PC-3 (cell line): ENCODE measurements around the gene CNDP1. TPM values are rescaled to one million over a fixed set of nuclear protein-coding genes. Genes with fewer than 3 reads are reported as not detected.

ENCODE experiments used
- ATAC-seq: fragments of 200-7000 bp; cut with Tn5 transposase; 2 replicates; pipeline ENCODE4 v1.9.1; 2020; ENCODE audit warnings: mild to moderate bottlenecking, moderate library complexity
- BruUV-seq: library from RNA; stranded (reverse); fragments of 400-500 nt; replicated peaks from 2 replicates; lab custom pipeline; 2021; lab: Mats Ljungman, UMichigan
- CTCF ChIA-PET: fragments of 300-600 bp; sonication (Branson Sonifier 250); formaldehyde crosslinking; loops from one replicate; lab custom pipeline; 2022; ENCODE audit warnings: antibody characterized with exemption; lab: Charles Lee
- POLR2A ChIA-PET: fragments of 300-600 bp; sonication (Branson Sonifier 250); formaldehyde crosslinking; loops from one replicate; lab custom pipeline; 2022; ENCODE audit warnings: antibody characterized with exemption; ENCODE audit not compliant: unreplicated experiment; lab: Charles Lee
- DNase-seq: peaks from one replicate; pipeline ENCODE4 v3.0.0-alpha.2; 2015
- H2AFZ ChIP-seq: fragments of 300-600 bp; sonication (generic); 2 replicates; pipeline ENCODE4 v1.6.0; 2016; ENCODE audit warnings: antibody characterized with exemption, low read length
- H3F3A ChIP-seq: fragments of 300-600 bp; sonication (generic); one replicate; pipeline ENCODE4 v1.6.0; 2017; ENCODE audit warnings: antibody characterized with exemption, low read length, control low read depth, mild to moderate bottlenecking; ENCODE audit not compliant: unreplicated experiment
- H3K27ac ChIP-seq: fragments of 300-600 bp; sonication (generic); 2 replicates; pipeline ENCODE4 v1.5.1; 2016; ENCODE audit warnings: mild to moderate bottlenecking, low read length
- H3K27me3 ChIP-seq: fragments of 300-600 bp; sonication (generic); 2 replicates; pipeline ENCODE4 v1.6.1; 2016; ENCODE audit warnings: low read length, mixed read lengths
- H3K36me3 ChIP-seq: fragments of 300-600 bp; sonication (generic); 2 replicates; pipeline ENCODE4 v1.6.1; 2016; ENCODE audit warnings: low read depth, mixed run types, low read length, mixed read lengths
- H3K4me1 ChIP-seq: fragments of 300-600 bp; sonication (generic); 2 replicates; pipeline ENCODE4 v1.5.1; 2016; ENCODE audit warnings: low read length; ENCODE audit not compliant: insufficient read depth
- H3K4me2 ChIP-seq: fragments of 300-600 bp; sonication (generic); 2 replicates; pipeline ENCODE4 v1.6.0; 2016; ENCODE audit warnings: low read length
- H3K4me3 ChIP-seq: fragments of 300-600 bp; sonication (generic); 2 replicates; pipeline ENCODE4 v1.5.1; 2016; ENCODE audit warnings: mild to moderate bottlenecking, low read length, mixed read lengths
- H3K79me2 ChIP-seq: fragments of 300-600 bp; sonication (generic); 2 replicates; pipeline ENCODE4 v1.6.1; 2017; ENCODE audit warnings: low read length, mixed read lengths
- H3K9ac ChIP-seq: fragments of 300-600 bp; sonication (generic); 2 replicates; pipeline ENCODE4 v1.6.0; 2016; ENCODE audit warnings: mild to moderate bottlenecking, low read length
- H3K9me2 ChIP-seq: fragments of 300-600 bp; sonication (generic); replicated peaks from 2 replicates; pipeline ENCODE4 v1.6.1; 2016; ENCODE audit warnings: mixed run types, low read length, mixed read lengths
- H3K9me3 ChIP-seq: fragments of 300-600 bp; sonication (generic); 2 replicates; pipeline ENCODE4 v1.6.1; 2016; ENCODE audit warnings: low read length, mixed read lengths
- H4K20me1 ChIP-seq: fragments of 300-600 bp; sonication (generic); 2 replicates; pipeline ENCODE4 v1.6.1; 2016; ENCODE audit warnings: low read length, mixed read lengths
- CTCF ChIP-seq: fragments of 300-600 bp; sonication (generic); conservative IDR thresholded peaks from 2 replicates; pipeline ENCODE4 v1.5.1; 2017; ENCODE audit warnings: antibody characterized with exemption, low read depth, mild to moderate bottlenecking, low read length
- EZH2 ChIP-seq: fragments of 300-600 bp; sonication (generic); IDR thresholded peaks from one replicate; pipeline ENCODE4 v1.6.1; 2017; ENCODE audit warnings: antibody characterized with exemption, mild to moderate bottlenecking, low read length; ENCODE audit not compliant: unreplicated experiment
- EZH2phosphoT487 ChIP-seq: fragments of 300-600 bp; sonication (generic); IDR thresholded peaks from 2 replicates; pipeline ENCODE4 v1.6.1; 2018; ENCODE audit warnings: mild to moderate bottlenecking, antibody characterized with exemption, low read length, borderline replicate concordance
- intact Hi-C: fragments of 100-400 bp; cut with micrococcal nuclease; formaldehyde crosslinking; loops from 2 replicates; pipeline ENCODE4 v1.9.0; 2023
- total RNA-seq: library from RNA; depleted of rRNA; stranded (reverse); fragments of >200 nt; gene quantifications from 2 replicates; pipeline ENCODE4 v1.2.3, GENCODE V29; 2014

CNDP1 gene
- total RNA-seq, 1 experiment from 2014 or later = not detected

GRCh38 chr18:74516271-74517235 is 17.7 kb upstream of the CNDP1 start:
- intact Hi-C loops = no loop called here
- CTCF ChIA-PET = interaction anchor here (0.6 kb wide), 1 partner anchor 35 kb away, joined by 3 read pairs; no protein-coding TSS in a partner anchor
- no peaks in the 10 kb centered on the region for H3K79me2 ChIP-seq
- H2AFZ ChIP-seq = no peak overlapping the region
- POLR2A ChIA-PET = no interaction called here
- ATAC-seq = no peak
- no peak for DNase-seq
- H3K9me3 ChIP-seq = no peaks in the 10 kb centered on the region
- H3K27ac ChIP-seq = no peak overlapping the region
- peaks cover 3% of the 10 kb centered on the region; the same call in 1 of the 2 replicates for H3K36me3 ChIP-seq
- no peaks in the 10 kb centered on the region for H3K4me1 ChIP-seq
- no peak overlapping the region for H3K4me3 ChIP-seq
- no peak overlapping the region for H3K4me2 ChIP-seq
- no peaks in the 10 kb centered on the region for H4K20me1 ChIP-seq
- H3F3A ChIP-seq = no peaks in the 10 kb centered on the region
- BruUV-seq = no TSS peak
- H3K9ac ChIP-seq = no peak overlapping the region
- no peaks in the 10 kb centered on the region for H3K9me2 ChIP-seq
- no peaks in the 10 kb centered on the region for H3K27me3 ChIP-seq
- TF ChIP-seq EZH2 (no peak), CTCF (no peak), EZH2phosphoT487 (no peak)

GRCh38 chr18:74517236-74517630 is 17.1 kb upstream of the CNDP1 start:
- Histone ChIP-seq H3K27me3 (no peaks in the 10 kb centered on the region), H4K20me1 (no peaks in the 10 kb centered on the region), H3K9me2 (no peaks in the 10 kb centered on the region), H3K27ac (no peak overlapping the region), H2AFZ (no peak overlapping the region), H3K79me2 (no peaks in the 10 kb centered on the region), H3F3A (no peaks in the 10 kb centered on the region), H3K4me1 (no peaks in the 10 kb centered on the region), H3K9me3 (no peaks in the 10 kb centered on the region), H3K4me3 (no peak overlapping the region), H3K9ac (no peak overlapping the region), H3K36me3 (peaks cover 3% of the 10 kb centered on the region; the same call in 1 of the 2 replicates), H3K4me2 (no peak overlapping the region)
- intact Hi-C loops = no loop called here
- ChIA-PET POLR2A (no interaction called here), CTCF (no interaction called here)
- DNase-seq (no peak), ATAC-seq (no peak)
- TF ChIP-seq CTCF = no peak
- TF ChIP-seq EZH2 = no peak
- no peak for TF ChIP-seq EZH2phosphoT487
- BruUV-seq = no TSS peak
